H1 (cell line): ENCODE measurements around the gene ZNF808. TPM values are rescaled to one million over a fixed set of nuclear protein-coding genes. Genes with fewer than 3 reads are reported as not detected.

Source experiments
- CTCF ChIA-PET: fragments of 300-600 bp; sonication (Branson Sonifier 250); formaldehyde crosslinking; loops from one replicate; lab custom pipeline; 2021; ENCODE audit not compliant: partially characterized antibody; lab: Charles Lee
- POLR2A ChIA-PET: fragments of 300-600 bp; sonication (Branson Sonifier 250); formaldehyde crosslinking; loops from one replicate; lab custom pipeline; 2021; ENCODE audit warnings: inconsistent platforms; ENCODE audit not compliant: partially characterized antibody; lab: Charles Lee
- DNase-seq, 2 experiments: peaks; one replicate each; pipeline versions ENCODE4 v3.0.0 to v3.0.0-alpha.2; 2010 to 2022; ENCODE audit warnings: low spot score in 2 of 2, low read depth in 1 of 2, mixed read lengths in 1 of 2
- FAIRE-seq: peaks from 2 replicates; lab custom pipeline; 2011; peaks lifted over from hg19 to GRCh38; lab: Jason Lieb, UNC
- H2AFZ ChIP-seq: 2 replicates; pipeline ENCODE4 v1.8.1; 2012; ENCODE audit warnings: low read length, inconsistent platforms
- H2AK5ac ChIP-seq: 2 replicates; pipeline ENCODE4 v1.6.1; 2013; ENCODE audit warnings: low read depth, low read length
- H2BK120ac ChIP-seq: replicated peaks from 2 replicates; pipeline ENCODE3; 2013; ENCODE audit warnings: low read depth, low read length, inconsistent platforms
- H2BK12ac ChIP-seq: 2 replicates; pipeline ENCODE4 v1.6.1; 2013; ENCODE audit warnings: low read depth, low read length
- H2BK15ac ChIP-seq: 2 replicates; pipeline ENCODE4 v1.6.1; 2013; ENCODE audit warnings: low read length
- H2BK20ac ChIP-seq: 2 replicates; pipeline ENCODE4 v1.6.1; 2013; ENCODE audit warnings: low read length
- H2BK5ac ChIP-seq: 2 replicates; pipeline ENCODE4 v1.6.1; 2013; ENCODE audit warnings: low read depth, low read length
- H3K14ac ChIP-seq: 2 replicates; pipeline ENCODE4 v1.6.1; 2013; ENCODE audit warnings: inconsistent platforms; ENCODE audit not compliant: insufficient read length
- H3K18ac ChIP-seq: 2 replicates; pipeline ENCODE4 v1.6.1; 2013; ENCODE audit warnings: low read length; ENCODE audit errors: extremely low read depth
- H3K23ac ChIP-seq: 2 replicates; pipeline ENCODE4 v1.6.1; 2013; ENCODE audit warnings: inconsistent platforms; ENCODE audit not compliant: insufficient read length
- H3K23me2 ChIP-seq: 2 replicates; pipeline ENCODE4 v1.6.1; 2013; ENCODE audit warnings: low read depth, low read length
- H3K27ac ChIP-seq: 2 replicates; pipeline ENCODE4 v1.6.1; 2011; ENCODE audit warnings: low read depth, low read length, inconsistent platforms
- H3K27me3 ChIP-seq, 4 experiments: replicated peaks in 1 of 4; 1 replicate in 1 of 4; 2 replicates in 3 of 4; pipeline versions ENCODE4 v1.6.1 to v1.8.1; 2011 to 2013; ENCODE audit warnings: low read length in 3 of 4, mild to moderate bottlenecking in 3 of 4, inconsistent platforms in 2 of 4, mixed read lengths in 2 of 4, moderate library complexity in 1 of 4; ENCODE audit not compliant: control insufficient read depth in 3 of 4, insufficient read depth in 3 of 4; ENCODE audit errors: extremely low read depth in 1 of 4
- H3K36me3 ChIP-seq, 4 experiments: 2 replicates each; pipeline versions ENCODE4 v1.6.1 to v1.8.1; 2011 to 2013; ENCODE audit warnings: mild to moderate bottlenecking in 4 of 4, low read length in 3 of 4, moderate library complexity in 2 of 4, control low read depth in 1 of 4, inconsistent platforms in 1 of 4; ENCODE audit not compliant: insufficient read depth in 4 of 4, control insufficient read depth in 2 of 4
- H3K4ac ChIP-seq: replicated peaks from 2 replicates; pipeline ENCODE3; 2013; ENCODE audit warnings: low read length, low read depth, mixed read lengths, inconsistent platforms; ENCODE audit not compliant: insufficient read length
- H3K4me1 ChIP-seq, 4 experiments: replicated peaks in 1 of 4; 1 replicate in 1 of 4; 2 replicates in 3 of 4; pipeline versions ENCODE4 v1.6.1 to v1.8.1; 2011 to 2013; ENCODE audit warnings: low read length in 3 of 4, inconsistent platforms in 2 of 4, mixed read lengths in 1 of 4; ENCODE audit not compliant: insufficient read depth in 4 of 4, control insufficient read depth in 3 of 4
- H3K4me2 ChIP-seq, 2 experiments: 2 replicates each; pipeline versions ENCODE4 v1.6.1 to v1.8.1; 2011 to 2013; ENCODE audit warnings: low read depth in 2 of 2, low read length in 2 of 2, control low read depth in 1 of 2, inconsistent platforms in 1 of 2, mild to moderate bottlenecking in 1 of 2; ENCODE audit not compliant: insufficient read depth in 1 of 2
- H3K4me3 ChIP-seq, 4 experiments: fragments of 200-600, 300-600 bp in 1 of 4; sonication (generic), shearing (Covaris generic), sonication (Bioruptor Twin) in 1 of 4; 2 replicates each; pipeline versions ENCODE4 v1.5.1 to v1.8.1; 2011 to 2016; ENCODE audit warnings: low read length in 4 of 4, low read depth in 3 of 4, control low read depth in 2 of 4, inconsistent platforms in 2 of 4, mild to moderate bottlenecking in 2 of 4, mixed read lengths in 1 of 4, moderate library complexity in 1 of 4; ENCODE audit not compliant: insufficient read depth in 2 of 4; ENCODE audit errors: extremely low read depth in 1 of 4
- H3K56ac ChIP-seq: replicated peaks from 2 replicates; pipeline ENCODE3; 2013; ENCODE audit warnings: low read depth, mild to moderate bottlenecking, mixed read lengths, low read length, inconsistent platforms; ENCODE audit not compliant: insufficient read length
- H3K79me1 ChIP-seq: 2 replicates; pipeline ENCODE4 v1.6.1; 2013; ENCODE audit warnings: low read depth, low read length, control low read depth
- H3K79me2 ChIP-seq, 2 experiments: 2 replicates each; pipeline versions ENCODE4 v1.6.1 to v1.8.1; 2012 to 2013; ENCODE audit warnings: low read length in 2 of 2, mild to moderate bottlenecking in 2 of 2, inconsistent platforms in 1 of 2; ENCODE audit not compliant: insufficient read depth in 2 of 2, control insufficient read depth in 1 of 2
- H3K9ac ChIP-seq, 4 experiments: replicated peaks in 1 of 4; 1 replicate in 1 of 4; 2 replicates in 3 of 4; pipeline versions ENCODE4 v1.6.1 to v1.8.1; 2011 to 2013; ENCODE audit warnings: low read depth in 3 of 4, low read length in 3 of 4, control low read depth in 2 of 4, mild to moderate bottlenecking in 2 of 4, moderate library complexity in 2 of 4, inconsistent platforms in 1 of 4; ENCODE audit errors: extremely low read depth in 1 of 4
- H3K9me3 ChIP-seq, 2 experiments: 2 replicates each; pipeline versions ENCODE4 v1.6.1 to v1.8.1; 2012 to 2013; ENCODE audit warnings: mild to moderate bottlenecking in 2 of 2, moderate library complexity in 2 of 2, control low read depth in 1 of 2, inconsistent platforms in 1 of 2, low read depth in 1 of 2, low read length in 1 of 2, mixed read lengths in 1 of 2; ENCODE audit not compliant: insufficient read depth in 2 of 2
- H4K20me1 ChIP-seq, 2 experiments: replicated peaks in 1 of 2; 2 replicates each; pipeline versions ENCODE3 to v1.8.1; 2011 to 2013; ENCODE audit warnings: inconsistent platforms in 2 of 2, low read length in 2 of 2, mild to moderate bottlenecking in 1 of 2; ENCODE audit not compliant: insufficient read depth in 2 of 2, control insufficient read depth in 1 of 2
- H4K5ac ChIP-seq: 2 replicates; pipeline ENCODE4 v1.6.1; 2013; ENCODE audit warnings: low read length, low read depth, mixed read lengths, inconsistent platforms; ENCODE audit not compliant: insufficient read length
- H4K8ac ChIP-seq: 2 replicates; pipeline ENCODE4 v1.8.0; 2013; ENCODE audit warnings: mild to moderate bottlenecking, moderate library complexity, low read length, inconsistent platforms; ENCODE audit not compliant: insufficient read depth; ENCODE audit errors: extremely low read depth
- H4K91ac ChIP-seq: replicated peaks from 2 replicates; pipeline ENCODE3; 2013; ENCODE audit warnings: low read length, mixed read lengths, inconsistent platforms; ENCODE audit not compliant: insufficient read length
- BRCA1 ChIP-seq: IDR thresholded peaks from 2 replicates; pipeline ENCODE4 v1.6.1; 2012; ENCODE audit warnings: low read depth, low read length, improper control_type of control experiment
- CREB1 ChIP-seq: IDR thresholded peaks from 2 replicates; pipeline ENCODE4 v1.6.1; 2012; ENCODE audit warnings: inconsistent platforms
- GTF2F1 ChIP-seq: IDR thresholded peaks from 2 replicates; pipeline ENCODE4 v1.6.1; 2012; ENCODE audit warnings: low read depth, low read length, improper control_type of control experiment, borderline replicate concordance
- JUN ChIP-seq: IDR thresholded peaks from 2 replicates; pipeline ENCODE4 v1.6.1; 2011; ENCODE audit warnings: low read depth, mild to moderate bottlenecking, improper control_type of control experiment, low read length
- SIN3A ChIP-seq, 2 experiments: IDR thresholded peaks in 1 of 2; conservative IDR thresholded peaks in 1 of 2; 2 replicates each; pipeline ENCODE4 v1.6.1; 2011 to 2012; ENCODE audit warnings: low read length in 2 of 2, improper control_type of control experiment in 1 of 2, low read depth in 1 of 2, mild to moderate bottlenecking in 1 of 2
- TBP ChIP-seq: IDR thresholded peaks from 2 replicates; pipeline ENCODE4 v1.6.1; 2011; ENCODE audit warnings: low read depth, low read length, improper control_type of control experiment
- WGBS, 2 experiments: shearing (Covaris generic) in 1 of 2; methylation state at CpG; one replicate each; pipeline versions ENCODE4 v1.1.6 to v1.1.7; 2013 to 2015; ENCODE audit warnings: low lambda C conversion rate in 2 of 2, mixed read lengths in 2 of 2, inconsistent platforms in 1 of 2, low coverage in 1 of 2, missing lambda C conversion rate in 1 of 2; ENCODE audit not compliant: insufficient replicate concordance in 2 of 2, insufficient coverage in 1 of 2, insufficient read length in 1 of 2; ENCODE audit errors: extremely low coverage in 1 of 2, missing lambda C conversion rate in 1 of 2; 5-methylcytosine and 5-hydroxymethylcytosine counted together
- polyA plus RNA-seq, 7 experiments: library from polyadenylated mRNA; depleted of rRNA in 3 of 7; stranded (reverse) in 5 of 7; unstranded in 2 of 7; fragments of >200 nt in 5 of 7; fragments of 200-250 nt in 2 of 7; gene quantifications; 1 replicate in 5 of 7; 2 replicates in 1 of 7; 4 replicates in 1 of 7; pipeline versions ENCODE4 v1.2.1 to v1.2.3, GENCODE V29; 2011 to 2013; ENCODE audit warnings: missing spikeins in 2 of 7, mixed read lengths in 2 of 7
- total RNA-seq: library from RNA; stranded (reverse); fragmentation: NEBNext Ultra II Directional; extraction: Animal tissue kit (Norgen Biotek cat#: 25700); gene quantifications from 2 replicates; pipeline ENCODE4 v1.2.1, GENCODE V29; 2021

ZNF808 gene
- total and polyA plus RNA-seq, 2 of the 8 experiments (the other 6 are each of a cell fraction or from before 2014, with no cell fraction given), result 3.9 to 25.9 TPM

- no peaks in the 10 kb centered on the region for H3K79me2 ChIP-seq
- no peak for FAIRE-seq
- H2AFZ ChIP-seq, result no peak overlapping the region
- ChIA-PET POLR2A (interaction anchor here (0.6 kb wide), 1 partner anchor 139 kb away, joined by 3 read pairs; no protein-coding TSS in a partner anchor), CTCF (interaction anchor here (0.6 to 1.9 kb wide), 5 partner anchors 8 to 363 kb away, joined by 3 to 7 read pairs (median 3); no protein-coding TSS in a partner anchor)
- H3K18ac ChIP-seq, result no peak overlapping the region
- H3K4me3 ChIP-seq, result no peak overlapping the region
- H3K4me1 ChIP-seq, result no peaks in the 10 kb centered on the region; a peak in 3 of 7 replicates
- H4K8ac ChIP-seq, result no peak overlapping the region
- H2BK12ac ChIP-seq, result no peak overlapping the region
- no peak overlapping the region for H2BK120ac ChIP-seq
- H3K23me2 ChIP-seq, result peaks cover 10% of the 10 kb centered on the region
- H2BK20ac ChIP-seq, result no peak overlapping the region
- peaks cover 0 to 3% (median under 1%) of the 10 kb centered on the region in 4 experiments; a peak in 3 of 7 replicates for H3K27me3 ChIP-seq
- no peak overlapping the region for H3K4ac ChIP-seq
- no peaks in the 10 kb centered on the region for H3K36me3 ChIP-seq
- no peak overlapping the region for H2AK5ac ChIP-seq
- H3K9ac ChIP-seq, result no peak overlapping the region
- no peak overlapping the region for H2BK15ac ChIP-seq
- H3K79me1 ChIP-seq, result peaks cover 2% of the 10 kb centered on the region; the same call in 1 of the 2 replicates
- no peak overlapping the region for H3K56ac ChIP-seq
- 87% methylated on average over 2 of the region's 2 CpGs; no CpG with 5 or more reads in 1 of the 2 experiments for WGBS, 2 experiments
- no peaks in the 10 kb centered on the region for H4K20me1 ChIP-seq
- no peak overlapping the region for H4K5ac ChIP-seq
- no peak overlapping the region; a peak in 1 of 4 replicates for H3K4me2 ChIP-seq
- H3K9me3 ChIP-seq, result no peaks in the 10 kb centered on the region
- TF ChIP-seq BRCA1 (no peak), JUN (no peak), GTF2F1 (no peak), CREB1 (no peak), TBP (no peak), SIN3A (conservative IDR thresholded peaks at IDR 0.05 in 1 of 2, IDR thresholded peaks at IDR 0.05 in 1 of 2; ENCODE audit: low read depth in 1 of 2, low read length in 2 of 2) (no peak)
- no peak for DNase-seq
- H3K23ac ChIP-seq, result no peak overlapping the region
- H3K27ac ChIP-seq, result no peak overlapping the region
- no peak overlapping the region for H2BK5ac ChIP-seq
- H4K91ac ChIP-seq, result no peak overlapping the region
- no peak overlapping the region for H3K14ac ChIP-seq
Measured at GRCh38 chr19:52602941-52603340, 75.5 kb downstream of the ZNF808 start.
